Colonic mucosa (tissue), 4 donors: ENCODE results near the gene CCDC71L. TPM values are rescaled to one million over a fixed set of nuclear protein-coding genes. Genes with fewer than 3 reads are reported as not detected.

Source experiments
- DNase-seq: peaks from one replicate; pipeline ENCODE4 v3.0.0-alpha.2; 2020
- H3K27ac ChIP-seq: fragments of 200-600 bp; one replicate; pipeline ENCODE4 v1.8.0; 2021
- H3K27me3 ChIP-seq: fragments of 200-600 bp; one replicate; pipeline ENCODE4 v1.8.0; 2021
- H3K36me3 ChIP-seq: fragments of 200-600 bp; one replicate; pipeline ENCODE4 v1.8.0; 2021
- H3K4me1 ChIP-seq: fragments of 200-600 bp; one replicate; pipeline ENCODE4 v1.8.0; 2021; ENCODE audit warnings: mild to moderate bottlenecking
- H3K4me3 ChIP-seq: fragments of 200-600 bp; one replicate; pipeline ENCODE4 v1.8.0; 2021
- H3K9ac ChIP-seq, 2 donors: one replicate each; pipeline ENCODE4 v1.7.0; 2013; ENCODE audit warnings: control low read depth in 2 of 2, low read depth in 2 of 2, low read length in 2 of 2
- H3K9me3 ChIP-seq: fragments of 200-600 bp; one replicate; pipeline ENCODE4 v1.8.0; 2021
- CTCF ChIP-seq: fragments of 200-600 bp; IDR thresholded peaks from one replicate; pipeline ENCODE4 v1.8.0; 2022; ENCODE audit warnings: antibody characterized with exemption, mild to moderate bottlenecking
- intact Hi-C: fragments of 100-400 bp; cut with DNase I; formaldehyde crosslinking; loops from one replicate; pipeline ENCODE4 v1.14.1; 2022
- total RNA-seq, 2 donors: library from RNA; stranded (reverse); fragmentation: NEBNext Ultra II Directional in 1 of 2; extraction: Animal tissue kit (Norgen Biotek cat#: 25700) in 1 of 2; gene quantifications; one replicate each; pipeline ENCODE4 v1.2.1, GENCODE V29; 2021
- donor health status: healthy.
- donor health status: DM: no; HTN: no; CAD: no.
- donor health status: DM: no; HTN: no; CAD: no.

CCDC71L gene
- total RNA-seq, 2 donors from 2014 or later, result 21.3 to 21.6 TPM

GRCh38 chr7:106623853-106624252 is 37.1 kb downstream of the CCDC71L start:
- Histone ChIP-seq H3K36me3 (no peaks in the 10 kb centered on the region), H3K27me3 (no peaks in the 10 kb centered on the region), H3K27ac (peak overlapping the region; percentile 26), H3K9me3 (no peaks in the 10 kb centered on the region), H3K4me1 (no peaks in the 10 kb centered on the region), H3K4me3 (no peak overlapping the region), H3K9ac (no peak overlapping the region)
- intact Hi-C loops, result no loop called here
- no peak for DNase-seq
- no peak for TF ChIP-seq CTCF

GRCh38 chr7:106623315-106623660 is 37.7 kb downstream of the CCDC71L start:
- intact Hi-C loops, result no loop called here
- Histone ChIP-seq H3K4me3 (no peak overlapping the region), H3K36me3 (no peaks in the 10 kb centered on the region), H3K27me3 (no peaks in the 10 kb centered on the region), H3K9me3 (no peaks in the 10 kb centered on the region), H3K4me1 (no peaks in the 10 kb centered on the region), H3K27ac (peak overlapping the region; percentile 26), H3K9ac (no peak overlapping the region)
- no peak for TF ChIP-seq CTCF
- no peak for DNase-seq

- no peak overlapping the region for H3K4me3 ChIP-seq
- no peaks in the 10 kb centered on the region for H3K27me3 ChIP-seq
- H3K9me3 ChIP-seq, result no peaks in the 10 kb centered on the region
- H3K36me3 ChIP-seq, result no peaks in the 10 kb centered on the region
- no peaks in the 10 kb centered on the region for H3K4me1 ChIP-seq
- intact Hi-C loops, result no loop called here
- no peak for DNase-seq
- H3K9ac ChIP-seq, result no peak overlapping the region
- no peak overlapping the region for H3K27ac ChIP-seq
- TF ChIP-seq CTCF, result no peak
Observed at GRCh38 chr7:106622654-106623314, 38.2 kb downstream of the CCDC71L start.

- H3K9ac ChIP-seq, result no peak overlapping the region
- no peak overlapping the region for H3K27ac ChIP-seq
- no peaks in the 10 kb centered on the region for H3K9me3 ChIP-seq
- no peaks in the 10 kb centered on the region for H3K36me3 ChIP-seq
- no peak overlapping the region for H3K4me3 ChIP-seq
- no peak for DNase-seq
- TF ChIP-seq CTCF, result no peak
- no peaks in the 10 kb centered on the region for H3K4me1 ChIP-seq
- intact Hi-C loops, result no loop called here
- no peaks in the 10 kb centered on the region for H3K27me3 ChIP-seq
Observed at GRCh38 chr7:106621393-106622132, 39.4 kb downstream of the CCDC71L start.

GRCh38 chr7:106620676-106621075 is 40.3 kb downstream of the CCDC71L start:
- intact Hi-C loops, result no loop called here
- no peak overlapping the region for H3K9ac ChIP-seq
- no peak overlapping the region for H3K4me3 ChIP-seq
- H3K4me1 ChIP-seq, result no peaks in the 10 kb centered on the region
- no peak for TF ChIP-seq CTCF
- DNase-seq, result no peak
- no peaks in the 10 kb centered on the region for H3K9me3 ChIP-seq
- H3K27ac ChIP-seq, result no peak overlapping the region
- H3K27me3 ChIP-seq, result no peaks in the 10 kb centered on the region
- H3K36me3 ChIP-seq, result no peaks in the 10 kb centered on the region
